IPS DF 4.7 (cell line): ENCODE data around the gene ARHGAP31.
"Not testable (repeated sequence)": the region's sequence is repeated elsewhere in the genome, so short reads cannot be mapped to it uniquely, and the experiment has no call there.

Source experiments
- DNase-seq: peaks from one replicate; pipeline ENCODE4 v3.0.0-alpha.2; 2013; ENCODE audit warnings: low spot score; ENCODE audit errors: extremely low read depth

The ARHGAP31 gene

GRCh38 chr3:119322021-119322834 is 28.0 kb downstream of the ARHGAP31 start:
- no peak for DNase-seq

- DNase-seq: no peak
These were observed 28.9 kb downstream of the ARHGAP31 start for GRCh38 chr3:119322835-119323722.

- no peak for DNase-seq
These were observed 29.5 kb downstream of the ARHGAP31 start for GRCh38 chr3:119323723-119324085.

- DNase-seq: no peak
These were observed 30.7 kb downstream of the ARHGAP31 start for GRCh38 chr3:119324899-119325298.

GRCh38 chr3:119326976-119327375 is 32.8 kb downstream of the ARHGAP31 start:
- no peak for DNase-seq

GRCh38 chr3:119329551-119329950 is 35.4 kb downstream of the ARHGAP31 start:
- DNase-seq: no peak

GRCh38 chr3:119330181-119330580 is 36.0 kb downstream of the ARHGAP31 start:
- DNase-seq: no peak

GRCh38 chr3:119330858-119331257 is 36.7 kb downstream of the ARHGAP31 start:
- DNase-seq: no peak

- no peak for DNase-seq
These were observed 37.5 kb downstream of the ARHGAP31 start for GRCh38 chr3:119331661-119332060.

GRCh38 chr3:119333773-119334509 is 39.8 kb downstream of the ARHGAP31 start:
- no peak for DNase-seq

GRCh38 chr3:119336823-119337222 is 42.6 kb downstream of the ARHGAP31 start:
- DNase-seq: no peak

GRCh38 chr3:119337407-119337806 is 43.2 kb downstream of the ARHGAP31 start:
- DNase-seq: not testable (repeated sequence)

- no peak for DNase-seq
These were observed 44.6 kb downstream of the ARHGAP31 start for GRCh38 chr3:119338754-119339153.

- DNase-seq: no peak
These were observed 45.8 kb downstream of the ARHGAP31 start for GRCh38 chr3:119340014-119340413.

- DNase-seq: no peak
These were observed 46.3 kb downstream of the ARHGAP31 start for GRCh38 chr3:119340446-119340845.

GRCh38 chr3:119342176-119342575 is 48.0 kb downstream of the ARHGAP31 start:
- DNase-seq: no peak

- no peak for DNase-seq
These were observed 49.5 kb downstream of the ARHGAP31 start for GRCh38 chr3:119343719-119344118.

- no peak for DNase-seq
These were observed 51.9 kb downstream of the ARHGAP31 start for GRCh38 chr3:119346076-119346496.

- no peak for DNase-seq
These were observed 52.9 kb downstream of the ARHGAP31 start for GRCh38 chr3:119347036-119347435.

GRCh38 chr3:119349354-119350041 is 55.3 kb downstream of the ARHGAP31 start:
- peak; percentile 76 for DNase-seq

GRCh38 chr3:119350114-119350513 is 55.9 kb downstream of the ARHGAP31 start:
- DNase-seq: peak; percentile 80
